Stimulated activated CD4-positive, alpha-beta T cell treated with anti-CD3 and anti-CD28 coated beads, Interleukin-1b, Interleukin-23, amount 100 ng/mL, for 24 hours (primary cell): Measurements from ENCODE around the gene UAP1.

Experiments
- DNase-seq, 4 experiments: peaks; one replicate each; pipeline ENCODE4 v3.0.0-alpha.2; 2020; ENCODE audit warnings: low read depth in 4 of 4, low spot score in 1 of 4

UAP1 gene

DNA sequence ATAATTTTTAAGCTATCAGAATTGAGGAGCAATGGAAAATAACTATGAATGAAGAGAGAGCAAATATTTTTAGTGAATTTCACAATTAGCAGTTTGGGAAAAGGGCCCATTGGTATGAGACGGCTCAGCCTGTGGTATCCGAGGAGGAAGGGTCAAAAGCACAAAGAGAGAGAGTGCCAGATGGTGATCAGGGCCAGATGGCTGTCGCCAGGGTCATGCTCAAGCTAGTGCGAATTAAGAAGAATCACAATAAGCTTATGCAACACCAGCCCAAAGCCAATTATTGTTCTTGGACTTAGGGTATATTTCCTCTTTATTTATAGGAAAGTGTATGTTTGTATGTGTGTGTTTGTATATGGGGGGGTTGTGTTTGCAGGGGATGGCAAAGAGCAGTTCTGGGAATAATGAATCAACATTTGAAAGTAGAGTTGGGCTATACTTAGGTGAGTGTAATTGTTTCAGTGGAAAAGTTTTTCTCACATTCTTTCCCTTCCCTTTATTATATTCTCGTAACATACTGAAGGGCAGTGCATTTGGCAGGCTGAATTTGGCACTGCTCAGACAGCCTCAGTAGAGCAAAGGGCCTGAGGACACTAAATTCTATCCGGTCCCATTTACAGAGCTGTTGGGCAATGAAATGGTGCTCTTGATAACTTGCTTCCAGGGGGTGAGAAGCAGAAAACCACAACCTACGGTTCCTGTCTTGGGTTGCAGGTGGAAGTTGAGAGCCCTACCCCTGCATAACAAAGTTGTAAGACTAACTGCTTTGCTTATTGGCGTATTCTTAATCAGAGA, 51.3 kb downstream of the UAP1 start:
- DNase-seq = no peak

DNA sequence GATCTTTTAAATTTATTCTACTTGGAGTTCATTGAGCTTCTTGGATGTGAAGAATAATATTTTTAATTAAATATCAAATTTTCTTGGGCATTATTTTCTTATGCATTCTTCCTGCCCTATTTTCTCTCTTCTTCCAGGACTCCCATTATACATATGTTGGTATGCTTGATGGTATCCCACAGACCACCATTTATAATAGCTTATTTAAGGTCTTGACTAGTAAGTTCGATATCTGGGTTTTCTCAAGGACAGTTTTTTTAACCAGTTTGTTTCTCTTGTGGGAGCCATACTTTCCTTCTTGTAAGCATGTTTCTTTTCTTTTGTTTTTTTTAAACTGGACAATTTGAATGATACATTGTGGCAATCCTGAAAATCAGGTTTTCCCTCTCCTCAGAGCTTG, 55.3 kb downstream of the UAP1 start:
- no peak for DNase-seq

DNA sequence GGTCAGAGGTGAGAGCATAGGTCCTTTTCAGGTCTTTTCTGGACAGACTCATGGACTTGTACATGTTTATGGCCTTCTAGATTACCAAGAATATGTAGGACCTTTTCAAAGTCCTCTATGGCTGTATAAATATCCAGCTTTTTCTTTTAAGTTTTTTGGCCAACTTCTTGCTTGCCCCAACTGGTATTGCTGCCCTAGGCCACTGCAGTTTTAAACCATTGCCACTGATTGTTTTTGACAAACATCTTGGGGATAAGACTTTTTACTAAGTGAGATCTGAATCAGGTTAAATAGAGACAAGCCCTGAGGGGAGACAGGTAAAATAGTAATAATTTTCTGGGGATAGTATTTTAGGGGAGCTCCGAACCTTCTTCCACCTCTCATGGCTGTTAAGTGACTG, 56.0 kb downstream of the UAP1 start:
- DNase-seq = no peak

DNA sequence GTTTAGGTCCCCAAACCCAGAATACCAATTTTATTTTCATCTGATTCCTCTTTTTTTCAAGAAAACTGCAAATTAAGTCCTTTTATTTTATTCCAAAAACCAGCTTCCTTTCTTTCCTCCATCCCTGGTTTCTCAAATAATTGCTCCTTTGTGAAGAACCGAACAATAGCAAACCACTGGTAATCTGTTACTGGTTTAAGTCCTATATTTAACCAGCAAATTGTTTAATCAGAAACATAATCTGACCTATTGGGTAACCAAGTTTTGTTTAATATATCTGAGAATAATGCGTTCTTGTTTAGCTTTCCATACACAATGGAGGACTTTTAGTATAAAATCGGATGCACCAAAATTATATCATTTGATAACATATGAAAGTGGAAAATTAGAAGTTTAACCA, 57.6 kb downstream of the UAP1 start:
- no peak for DNase-seq

DNA sequence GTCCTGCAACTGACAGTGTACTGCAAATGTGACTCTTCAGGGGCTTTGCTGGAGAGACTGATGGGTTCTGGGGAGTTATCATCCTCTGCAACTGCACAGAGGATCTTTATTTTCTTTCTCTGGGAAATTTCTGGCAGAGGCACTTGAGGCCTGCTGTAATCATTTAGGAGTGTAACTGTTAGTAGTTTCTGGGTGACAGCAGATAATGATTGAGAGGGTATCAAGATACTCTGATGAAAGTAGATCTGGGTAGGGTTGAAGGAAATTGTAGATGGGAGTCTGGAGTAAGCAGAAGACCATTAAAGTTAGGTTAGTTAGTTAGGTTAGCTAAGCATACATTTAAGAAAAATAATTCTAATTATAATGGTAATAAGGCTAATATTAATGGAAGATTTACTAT, 59.7 kb downstream of the UAP1 start:
- no peak for DNase-seq

GRCh38 chr1:162625679-162626078, 64.2 kb downstream of the UAP1 start:
- DNase-seq = no peak

GRCh38 chr1:162626094-162626493, 64.6 kb downstream of the UAP1 start:
- DNase-seq = no peak

- DNase-seq = no peak
These were observed 65.2 kb downstream of the UAP1 start for GRCh38 chr1:162626761-162627160.

GRCh38 chr1:162627662-162628296, 66.3 kb downstream of the UAP1 start:
- no peak for DNase-seq

DNA sequence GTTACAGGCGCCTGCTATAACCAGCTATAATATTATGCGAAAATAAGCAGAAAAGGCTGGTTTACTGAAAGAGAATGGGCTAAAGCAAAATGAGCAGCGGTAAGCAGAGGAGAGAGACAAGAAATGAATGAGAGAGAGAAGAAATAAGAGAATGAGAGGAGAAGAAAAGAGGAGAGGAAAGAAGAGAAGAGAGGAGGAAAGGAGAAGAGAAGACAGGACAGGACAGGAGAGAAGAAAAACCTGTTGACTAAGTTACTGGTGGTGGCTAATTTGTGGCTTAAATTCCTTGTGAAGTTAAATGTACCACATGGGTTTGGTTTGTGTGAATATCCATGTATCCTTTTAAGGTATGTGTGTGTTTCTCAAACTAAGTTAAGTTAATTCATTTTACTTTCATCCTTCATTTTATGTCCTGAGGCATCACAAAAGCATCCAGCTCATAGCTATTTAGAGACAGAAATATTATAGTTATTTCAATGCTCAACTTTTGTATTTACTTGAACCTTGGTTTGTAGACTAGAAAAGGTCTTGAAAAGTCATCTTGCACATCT, 67.6 kb downstream of the UAP1 start:
- DNase-seq = no peak

DNA sequence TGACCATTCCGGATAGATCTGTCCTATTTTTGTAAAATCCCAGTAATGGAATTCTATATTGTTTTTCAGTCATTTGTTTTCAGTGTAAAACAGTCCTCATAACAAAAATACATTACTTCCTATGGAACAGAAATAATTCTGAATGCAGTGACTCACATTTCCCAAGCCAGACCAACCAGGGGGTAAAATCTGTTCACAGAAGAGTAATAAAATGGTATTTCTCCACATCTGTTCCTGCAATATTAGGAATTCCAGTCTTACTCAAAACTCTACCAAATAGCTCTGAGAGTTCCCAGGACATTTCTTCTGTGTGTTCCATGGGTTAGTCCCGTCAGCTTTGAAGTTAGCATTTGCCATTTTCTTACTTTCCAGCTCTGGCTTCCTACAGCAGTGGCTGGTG, 68.1 kb downstream of the UAP1 start:
- no peak for DNase-seq

GRCh38 chr1:162631546-162632191, 70.1 kb downstream of the UAP1 start:
- no peak for DNase-seq

- DNase-seq = no peak
These were observed 70.7 kb downstream of the UAP1 start, which contains the start of gene DDR2 for GRCh38 chr1:162632217-162632666. Gene DDR2 (plus strand): TSS chr1:162632464. CDS start chr1:162719064, 86,600 bp downstream.

DNA sequence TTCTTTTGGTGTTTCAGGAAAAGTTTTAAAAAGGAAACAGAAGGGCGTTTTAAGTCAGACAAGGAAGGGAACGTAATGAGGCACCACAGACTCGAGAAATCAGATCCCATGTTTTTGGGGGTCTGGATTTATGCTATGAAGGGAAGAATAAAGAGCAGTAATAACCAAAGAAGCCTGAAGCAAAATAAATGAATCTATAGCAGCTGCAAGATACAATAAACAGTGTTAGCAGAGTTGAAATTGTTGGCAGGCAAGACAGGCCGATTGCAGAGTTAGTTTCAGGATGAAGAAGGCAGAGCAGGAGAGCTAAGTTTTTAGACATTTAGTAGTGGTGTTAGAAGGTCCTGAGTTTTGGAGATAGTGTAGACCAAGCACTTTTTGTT, 71.2 kb downstream of the UAP1 start:
- DNase-seq = no peak

- DNase-seq = no peak
These were observed 71.7 kb downstream of the UAP1 start for GRCh38 chr1:162633081-162633762.

DNA sequence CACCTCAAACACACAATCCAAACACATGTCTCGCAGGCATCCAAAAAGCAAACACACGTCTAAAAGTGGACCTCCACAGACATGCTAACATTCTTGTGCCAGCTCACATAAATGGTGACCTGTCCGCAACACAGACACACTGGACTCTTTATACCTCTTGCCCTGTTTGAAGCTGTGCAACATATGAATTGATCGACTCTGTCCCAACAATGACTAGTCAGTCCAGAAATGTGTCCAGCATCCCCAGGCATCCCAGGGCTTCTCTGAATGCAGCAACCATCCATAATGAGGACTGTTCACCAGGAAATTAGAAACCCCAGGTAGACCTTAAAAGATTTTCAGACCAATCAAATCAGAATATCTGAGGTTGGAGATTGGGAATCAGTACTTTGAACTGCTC, 73.9 kb downstream of the UAP1 start:
- no peak for DNase-seq

DNA sequence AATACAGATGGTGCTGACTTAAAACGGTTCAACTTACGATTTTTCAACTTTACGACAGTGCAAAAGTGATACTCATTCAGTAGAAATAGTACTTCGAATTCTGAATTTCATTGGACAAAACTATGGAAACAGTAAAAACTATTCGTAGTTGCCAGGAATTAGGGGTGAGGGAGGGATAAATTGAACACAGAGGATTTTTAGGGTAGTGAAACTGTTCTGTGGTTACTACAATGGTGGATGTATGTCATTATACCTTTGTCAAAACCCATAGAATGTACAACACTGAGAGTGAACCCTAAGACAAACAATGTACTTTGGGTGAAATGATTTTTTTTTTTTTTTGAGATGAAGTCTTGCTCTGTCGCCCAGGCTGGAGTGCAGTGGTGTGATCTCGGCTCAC, 78.2 kb downstream of the UAP1 start:
- no peak for DNase-seq

- DNase-seq = no peak
These were observed 79.6 kb downstream of the UAP1 start for GRCh38 chr1:162641114-162641513.

GRCh38 chr1:162644986-162645314, 83.4 kb downstream of the UAP1 start:
- DNase-seq = no peak

DNA sequence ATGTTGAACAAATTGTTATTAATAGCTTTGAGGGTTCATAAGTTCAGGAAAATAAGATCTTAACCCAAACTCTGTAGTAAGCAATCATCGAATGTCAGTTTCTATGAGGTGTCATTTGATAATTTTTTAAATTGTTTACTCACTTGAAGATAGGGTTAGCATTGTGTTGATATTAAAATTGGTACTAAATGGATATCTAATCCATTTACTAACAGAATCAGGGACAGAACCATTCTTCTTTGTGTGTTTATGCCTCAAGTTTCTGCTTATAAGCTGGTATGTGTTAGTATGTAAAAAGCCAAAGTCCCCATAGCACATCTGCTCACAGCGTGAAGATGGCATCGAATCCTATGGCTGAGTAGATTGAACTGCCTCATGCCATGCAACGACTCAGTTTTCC, 84.1 kb downstream of the UAP1 start:
- DNase-seq = no peak

DNA sequence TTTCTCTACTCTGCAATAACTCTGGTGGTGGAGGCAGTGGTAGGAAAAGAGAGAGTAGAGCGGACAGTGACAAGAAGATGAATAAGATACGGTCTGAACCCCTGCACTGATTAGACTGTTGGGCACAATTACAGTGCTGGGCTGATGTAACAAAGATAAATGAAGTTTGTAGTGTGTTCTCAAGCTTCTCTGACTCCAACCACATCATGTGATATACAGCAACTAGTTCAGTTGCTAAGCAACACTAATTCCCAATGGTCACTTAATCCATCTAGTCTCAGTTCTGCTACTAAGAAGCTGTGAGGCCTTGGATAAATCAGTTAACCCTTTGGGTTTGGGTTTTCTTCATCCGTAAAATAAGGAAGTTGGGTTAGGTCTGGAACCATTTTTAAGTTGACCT, 88.1 kb downstream of the UAP1 start:
- no peak for DNase-seq
